ENCODE measurements around the gene RMP24.

The RMP24 gene

GRCh38 chr18:35934891-35935290 lies 37.6 kb upstream of the RMP24 start:
- DNase-seq = no peak
- peaks cover 0 to 25% (median 10%) of the 10 kb centered on the region in 3 donors for H3K4me1 ChIP-seq

GRCh38 chr18:35935805-35936204 lies 36.7 kb upstream of the RMP24 start:
- Histone ChIP-seq H3K36me3 (no peaks in the 10 kb centered on the region), H3K4me3 (no peak overlapping the region), H3K4me1 (peaks cover 0 to 25% (median 10%) of the 10 kb centered on the region in 3 donors), H3K27me3 (no peaks in the 10 kb centered on the region), H3K27ac (no peak overlapping the region), H3K9me3 (no peaks in the 10 kb centered on the region)
- intact Hi-C loops (cut with DNase I) = no loop called here
- no peak for DNase-seq
- 57 to 100% methylated on average over 1 of the region's 4 CpGs for WGBS, 2 donors
- no peak for TF ChIP-seq CTCF (IDR thresholded peaks at IDR 0.05)
- no peak for TF ChIP-seq POLR2A (IDR thresholded peaks at IDR 0.05)

More at GRCh38 chr18:35934891-35935290, 37.6 kb upstream of the RMP24 start:
- no peak overlapping the region for H3K27ac ChIP-seq
- intact Hi-C loops (cut with DNase I) = no loop called here
- no peaks in the 10 kb centered on the region for H3K36me3 ChIP-seq
- peaks cover 0 to 6% (median 0%) of the 10 kb centered on the region in 3 donors for H3K9me3 ChIP-seq
- TF ChIP-seq CTCF (IDR thresholded peaks at IDR 0.05) (no peak), POLR2A (IDR thresholded peaks at IDR 0.05) (no peak)
- WGBS, 2 donors = 78 to 85% methylated on average over 5 of the region's 5 CpGs
- no peaks in the 10 kb centered on the region for H3K27me3 ChIP-seq
- H3K4me3 ChIP-seq = no peak overlapping the region

- H3K9me3 ChIP-seq = no peaks in the 10 kb centered on the region
- 83 to 85% methylated on average over 1 of the region's 1 CpG for WGBS, 2 donors
- no peaks in the 10 kb centered on the region for H3K36me3 ChIP-seq
- H3K27me3 ChIP-seq = peaks cover 0 to 6% (median 0%) of the 10 kb centered on the region in 4 donors
- no peak for DNase-seq
- TF ChIP-seq POLR2A (IDR thresholded peaks at IDR 0.05) (no peak), CTCF (IDR thresholded peaks at IDR 0.05) (no peak)
- H3K27ac ChIP-seq = no peak overlapping the region
- intact Hi-C loops (cut with DNase I) = no loop called here
- H3K4me3 ChIP-seq = no peak overlapping the region
- peaks cover 0 to 25% (median 10%) of the 10 kb centered on the region in 3 donors for H3K4me1 ChIP-seq
These were observed 35.5 kb upstream of the RMP24 start for GRCh38 chr18:35936951-35937350.

DNA sequence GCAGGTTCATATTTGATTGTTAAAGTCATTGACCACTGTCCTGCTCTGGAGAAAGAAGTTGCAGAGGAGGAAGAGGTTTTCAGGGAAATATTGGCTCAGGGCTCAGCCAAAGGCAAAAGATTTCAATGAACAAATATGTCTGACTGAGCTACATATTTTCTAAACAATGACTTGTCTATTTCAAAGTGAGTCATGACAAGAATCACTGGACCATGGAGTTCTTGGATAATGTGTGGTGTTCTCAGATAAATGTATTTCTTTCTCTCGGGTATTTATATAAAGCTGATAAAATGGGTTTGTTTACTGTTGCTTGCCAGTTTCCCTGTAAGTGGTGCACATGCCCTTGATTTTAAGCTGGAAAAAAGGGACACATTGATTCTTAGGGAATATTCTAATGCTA lies 34.3 kb upstream of the RMP24 start:
- H3K9me3 ChIP-seq = no peaks in the 10 kb centered on the region
- no peaks in the 10 kb centered on the region for H3K36me3 ChIP-seq
- H3K4me1 ChIP-seq = peaks cover 0 to 25% (median 10%) of the 10 kb centered on the region in 3 donors
- TF ChIP-seq CTCF (IDR thresholded peaks at IDR 0.05) (no peak), POLR2A (IDR thresholded peaks at IDR 0.05) (no peak)
- DNase-seq = no peak
- no peak overlapping the region for H3K27ac ChIP-seq
- peaks cover 0 to 6% (median 0%) of the 10 kb centered on the region in 4 donors for H3K27me3 ChIP-seq
- intact Hi-C loops (cut with DNase I) = no loop called here
- no peak overlapping the region for H3K4me3 ChIP-seq
- 23% methylated on average over 1 of the region's 1 CpG for WGBS, 2 donors

GRCh38 chr18:35938562-35938961 lies 33.9 kb upstream of the RMP24 start:
- Histone ChIP-seq H3K9me3 (no peaks in the 10 kb centered on the region), H3K4me3 (no peak overlapping the region), H3K4me1 (peaks cover 0 to 25% (median 10%) of the 10 kb centered on the region in 3 donors), H3K27me3 (peaks cover 0 to 6% (median 0%) of the 10 kb centered on the region in 4 donors), H3K27ac (no peak overlapping the region), H3K36me3 (no peaks in the 10 kb centered on the region)
- no peak for TF ChIP-seq CTCF (IDR thresholded peaks at IDR 0.05)
- TF ChIP-seq POLR2A (IDR thresholded peaks at IDR 0.05) = no peak
- intact Hi-C loops (cut with DNase I) = no loop called here
- no peak for DNase-seq
- WGBS, 2 donors = 71 to 73% methylated on average over 1 of the region's 1 CpG
